SJSA1 (cell line): ENCODE results near the gene NAA38. TPM values are rescaled to one million over a fixed set of nuclear protein-coding genes. Genes with fewer than 3 reads are reported as not detected.

Experiments used
- DNase-seq, 2 experiments: peaks; one replicate each; pipeline ENCODE4 v3.0.0-alpha.2; 2015 to 2020; ENCODE audit warnings: low spot score in 2 of 2, low read depth in 1 of 2
- H3K27ac ChIP-seq: fragments of 250-450 bp; sonication (Bioruptor Pico); 2 replicates; pipeline ENCODE4 v1.5.1; 2020; ENCODE audit warnings: mild to moderate bottlenecking, moderate library complexity
- H3K27me3 ChIP-seq: fragments of 250-450 bp; sonication (Bioruptor Pico); replicated peaks from 2 replicates; pipeline ENCODE4 v1.5.1; 2020; ENCODE audit warnings: mild to moderate bottlenecking, moderate library complexity
- H3K36me3 ChIP-seq: fragments of 250-450 bp; sonication (Bioruptor Pico); 2 replicates; pipeline ENCODE4 v1.5.1; 2020; ENCODE audit warnings: mild to moderate bottlenecking
- H3K4me1 ChIP-seq: fragments of 250-450 bp; sonication (Bioruptor Pico); replicated peaks from 2 replicates; pipeline ENCODE4 v1.6.1; 2021; ENCODE audit warnings: mild to moderate bottlenecking
- H3K4me3 ChIP-seq: fragments of 250-450 bp; sonication (Bioruptor Pico); 2 replicates; pipeline ENCODE4 v1.5.1; 2020; ENCODE audit warnings: mild to moderate bottlenecking
- H3K9me3 ChIP-seq: fragments of 250-450 bp; sonication (Bioruptor Pico); replicated peaks from 2 replicates; pipeline ENCODE4 v1.5.1; 2020; ENCODE audit warnings: mild to moderate bottlenecking
- total RNA-seq: library from RNA; depleted of rRNA; stranded (reverse); fragments of >200 nt; shearing (Covaris generic); gene quantifications from 2 replicates; pipeline ENCODE4 v1.2.3, GENCODE V29; 2014

Gene NAA38
- total RNA-seq, 1 experiment from 2014 or later, result 90.7 TPM

DNA sequence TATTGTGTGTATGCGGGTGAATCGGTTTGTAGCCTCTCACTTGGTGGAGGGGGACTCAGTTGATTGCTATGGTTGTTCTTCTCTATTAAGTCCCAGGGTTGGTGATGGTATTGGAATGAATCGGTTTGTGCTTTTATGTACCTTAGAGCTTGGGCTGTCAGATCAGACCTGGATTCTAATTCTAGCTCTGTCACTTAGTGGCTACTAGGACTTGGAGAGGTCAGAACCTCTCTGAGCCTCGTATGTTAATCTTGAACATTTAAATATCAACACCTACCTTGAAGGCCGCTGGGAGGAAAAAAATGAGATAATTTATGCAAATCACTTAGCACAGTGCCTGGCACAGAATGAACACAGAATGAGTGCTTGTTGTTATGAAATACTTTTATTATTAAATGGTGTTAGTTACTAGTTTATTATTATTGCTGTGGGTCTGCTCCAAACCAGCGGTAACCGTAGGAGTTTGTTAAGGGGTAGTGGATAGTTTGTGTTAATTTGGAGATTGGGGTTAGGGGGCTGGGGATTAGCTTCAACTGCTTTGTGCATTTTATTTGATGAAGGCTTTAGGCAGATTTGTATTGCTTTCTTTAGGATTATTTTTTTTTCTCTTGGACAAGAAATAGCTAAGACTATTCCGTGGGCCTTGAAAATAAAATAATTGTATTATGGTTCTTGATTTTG, 19.8 kb downstream of the NAA38 start:
- no peaks in the 10 kb centered on the region; the same call in 1 of the 2 replicates for H3K27me3 ChIP-seq
- DNase-seq, result no peak
- no peaks in the 10 kb centered on the region for H3K36me3 ChIP-seq
- H3K27ac ChIP-seq, result no peak overlapping the region
- H3K4me1 ChIP-seq, result peaks cover 51% of the 10 kb centered on the region
- no peak overlapping the region for H3K4me3 ChIP-seq
- no peaks in the 10 kb centered on the region for H3K9me3 ChIP-seq

DNA sequence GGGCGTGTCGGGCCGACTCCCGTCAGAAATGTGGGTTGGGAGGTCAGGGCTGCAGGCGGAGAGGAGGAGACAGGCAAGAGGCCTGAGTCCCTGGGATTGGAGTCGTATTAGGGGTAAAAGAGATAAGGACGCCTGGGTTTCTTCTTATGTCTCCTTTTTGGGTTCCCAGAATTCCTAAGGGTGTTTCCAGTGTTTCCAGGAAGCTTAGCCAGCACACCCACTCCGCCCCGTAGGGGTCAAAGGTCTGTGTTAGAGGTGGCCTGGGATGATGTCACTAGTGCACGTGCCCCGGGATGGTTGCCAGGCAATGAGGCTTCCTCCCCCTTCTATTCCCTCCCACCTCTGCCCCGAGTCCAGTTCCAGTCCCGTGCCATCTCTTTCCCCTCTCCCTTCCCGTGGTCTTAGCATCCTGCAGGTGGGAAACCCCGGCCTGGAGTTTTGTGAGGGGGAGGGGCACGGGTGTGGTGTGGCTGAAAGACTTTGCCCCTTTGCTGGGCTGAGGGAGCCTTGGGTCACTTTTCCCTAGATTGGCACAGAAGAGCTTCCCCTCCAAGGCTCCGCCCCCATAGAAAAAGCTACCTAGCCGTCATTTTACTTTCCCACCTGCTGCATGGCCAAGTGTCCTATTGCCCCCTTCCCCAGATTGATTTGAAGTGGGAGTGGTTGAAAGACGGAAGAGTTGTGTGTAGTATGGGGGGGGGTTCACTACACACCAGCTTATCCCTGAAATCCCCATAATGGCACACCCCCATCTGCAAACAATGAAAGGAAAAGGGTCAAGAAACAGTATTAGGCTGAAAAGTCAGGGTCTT, 20.6 kb downstream of the NAA38 start:
- no peaks in the 10 kb centered on the region for H3K9me3 ChIP-seq
- H3K36me3 ChIP-seq, result no peaks in the 10 kb centered on the region
- peaks cover 1% of the 10 kb centered on the region; the same call in 1 of the 2 replicates for H3K27me3 ChIP-seq
- H3K27ac ChIP-seq, result peak overlapping the region; percentile 48
- peak; percentile 64 to 81 for DNase-seq
- H3K4me1 ChIP-seq, result peaks cover 47% of the 10 kb centered on the region
- peak overlapping the region; percentile 49 for H3K4me3 ChIP-seq

DNA sequence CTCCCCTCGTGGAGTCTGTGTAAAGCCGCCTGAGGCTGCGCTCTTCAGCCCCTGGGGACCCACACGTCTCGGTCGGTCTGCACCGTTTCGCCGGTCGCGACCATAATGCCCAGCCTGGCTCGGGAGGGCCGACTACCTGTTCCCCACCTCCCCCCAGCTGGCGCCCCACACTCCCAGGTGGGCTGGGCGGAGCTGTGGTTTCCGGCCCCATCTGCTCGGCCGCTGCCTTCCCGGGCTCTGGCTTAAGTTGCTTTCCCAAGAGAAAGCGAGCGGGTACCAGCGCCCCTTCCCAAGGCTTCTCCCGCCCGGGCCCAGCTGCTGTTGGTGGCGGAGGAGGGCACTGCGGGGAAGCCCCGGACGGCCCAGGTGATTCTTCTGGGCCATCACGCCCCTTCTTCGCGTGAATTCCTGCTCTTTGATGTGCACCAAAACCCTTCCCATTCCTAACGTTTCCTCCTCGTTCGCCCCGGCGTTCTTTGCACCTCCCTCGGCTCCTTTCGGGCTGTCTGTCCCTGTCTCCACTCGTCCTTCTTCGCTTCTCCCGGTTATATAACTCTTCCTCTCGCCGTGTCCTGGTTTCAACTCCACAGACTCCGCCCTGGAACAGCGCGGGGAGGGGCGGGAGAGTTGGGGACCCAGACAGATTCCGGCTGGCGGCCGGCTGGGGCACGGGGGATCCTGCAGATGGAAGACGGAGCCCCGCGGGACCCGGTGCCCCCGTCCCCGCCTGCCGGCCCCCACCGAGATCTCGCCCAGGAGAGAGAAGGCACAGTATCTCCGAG, 21.4 kb downstream of the NAA38 start:
- Histone ChIP-seq H3K9me3 (no peaks in the 10 kb centered on the region), H3K4me1 (peaks cover 42% of the 10 kb centered on the region), H3K4me3 (peak overlapping the region; percentile 49), H3K27me3 (peaks cover 6% of the 10 kb centered on the region; the same call in 1 of the 2 replicates), H3K27ac (peak overlapping the region; percentile 48), H3K36me3 (no peaks in the 10 kb centered on the region)
- peak in 1 of 2 experiments; percentile 57 for DNase-seq

DNA sequence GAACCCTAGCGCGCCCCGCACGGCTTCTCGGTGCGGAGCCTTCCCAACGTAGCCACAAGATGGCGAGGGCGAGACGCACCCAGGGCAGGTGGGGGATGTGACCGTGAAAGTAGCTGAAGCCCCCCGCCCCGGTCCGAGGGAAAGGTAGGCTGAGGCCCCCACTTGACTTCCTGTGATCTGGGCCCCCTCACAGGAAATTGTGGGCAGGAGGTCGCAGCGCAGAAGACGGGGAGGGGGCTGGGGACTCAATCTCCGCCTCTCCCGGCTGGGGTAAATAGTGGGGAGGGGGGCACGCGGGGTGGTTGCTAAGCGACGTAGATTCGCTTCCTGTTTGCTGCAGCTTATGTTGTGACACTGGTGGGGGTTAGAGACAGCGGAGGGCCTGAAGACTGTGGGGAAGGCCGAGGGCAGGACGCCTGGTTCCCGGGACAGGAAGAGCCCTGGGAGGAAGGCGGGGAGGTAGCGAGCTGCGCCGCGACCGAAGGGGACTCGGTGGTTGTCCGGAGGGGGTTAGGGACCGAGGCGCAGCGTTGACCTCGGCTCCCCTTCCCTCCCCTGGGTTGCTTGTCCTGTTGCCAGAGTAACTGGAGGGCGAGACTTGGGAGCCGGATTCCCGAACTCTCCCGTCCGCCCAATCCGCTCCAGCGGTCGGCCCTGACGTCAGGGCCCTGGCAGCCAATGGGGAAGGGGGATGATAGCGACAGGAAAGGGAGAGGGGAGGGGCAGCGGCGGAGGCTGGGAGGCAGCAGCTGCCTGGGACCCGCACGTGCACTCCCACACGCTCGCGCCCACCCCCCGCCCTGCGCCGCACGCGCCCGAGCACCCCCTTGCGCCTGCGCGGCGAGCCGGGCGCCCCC, 22.2 kb downstream of the NAA38 start:
- Histone ChIP-seq H3K27ac (peak overlapping the region; percentile 91), H3K4me1 (peaks cover 39% of the 10 kb centered on the region), H3K4me3 (peak overlapping the region; percentile 49), H3K36me3 (no peaks in the 10 kb centered on the region), H3K9me3 (no peaks in the 10 kb centered on the region), H3K27me3 (peaks cover 6% of the 10 kb centered on the region; the same call in 1 of the 2 replicates)
- DNase-seq, result peak; percentile 95 to 96

DNA sequence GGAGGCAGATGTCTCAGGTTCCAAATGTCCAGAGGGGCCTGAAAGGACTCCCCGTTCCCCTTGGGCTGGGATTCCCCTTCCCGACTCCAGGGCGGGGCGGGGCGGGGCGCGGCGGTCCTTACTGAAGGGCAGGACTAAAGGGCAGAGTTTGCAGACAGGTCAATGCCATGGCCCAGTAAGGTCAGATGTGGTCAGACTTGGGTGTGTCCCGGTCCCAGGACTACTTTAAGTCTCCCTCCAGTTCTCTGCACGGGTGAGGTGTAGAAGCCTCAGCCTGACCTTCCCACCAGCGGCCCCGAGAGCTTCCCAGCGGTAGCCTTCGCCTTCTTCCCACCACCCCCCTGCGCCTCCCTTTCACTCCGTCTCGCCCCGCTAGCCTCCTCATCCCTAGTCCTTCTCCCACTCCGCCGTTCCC, 22.8 kb downstream of the NAA38 start:
- H3K4me3 ChIP-seq, result peak overlapping the region; percentile 49

DNA sequence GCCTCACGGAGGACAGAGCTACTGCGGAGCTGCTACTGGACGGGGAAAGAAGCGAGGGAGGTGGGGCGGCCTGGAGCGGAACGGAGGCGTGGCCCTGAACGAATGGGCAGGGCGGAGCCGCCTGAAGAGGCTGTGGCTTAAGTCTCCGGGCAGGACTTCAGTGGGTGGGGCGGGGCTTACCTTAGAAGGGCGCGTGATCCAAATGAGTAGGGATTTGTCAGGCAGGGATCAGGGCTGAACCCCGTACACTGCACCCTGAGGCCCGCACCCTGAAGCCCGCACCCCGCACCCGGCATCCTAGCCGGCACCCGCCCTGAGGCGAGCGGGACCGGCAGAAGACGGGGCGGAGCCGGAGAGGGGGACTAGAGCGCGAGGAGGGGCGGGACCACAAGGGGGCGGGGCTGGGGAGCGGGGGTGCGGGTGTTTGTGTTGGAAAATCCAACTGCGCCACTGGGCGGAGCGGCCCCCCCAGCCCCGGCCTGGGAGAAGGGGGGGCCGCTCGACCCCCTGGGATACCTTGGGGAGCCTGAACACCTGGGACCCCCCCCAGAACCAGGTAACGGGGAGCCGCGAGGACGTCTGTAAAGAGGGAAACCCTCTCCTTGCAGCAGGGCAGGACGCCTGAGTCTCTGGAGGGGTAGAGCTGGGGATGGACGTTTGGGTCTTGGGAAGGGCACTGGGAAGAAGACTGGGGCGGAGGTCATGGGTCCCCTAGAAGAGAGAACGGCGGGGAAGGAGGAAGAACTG, 23.4 kb downstream of the NAA38 start, which contains the start of gene KDM6B:
Gene KDM6B (plus strand): TSS at position 423 of the 747 bp plus-strand sequence. CDS start 11,338 bp downstream, outside the sequence.
- H3K9me3 ChIP-seq, result no peaks in the 10 kb centered on the region
- H3K27me3 ChIP-seq, result peaks cover 12% of the 10 kb centered on the region
- peaks cover 39% of the 10 kb centered on the region for H3K4me1 ChIP-seq
- DNase-seq, result peak; percentile 88 to 90
- no peaks in the 10 kb centered on the region for H3K36me3 ChIP-seq
- peak within 1 kb of the TSS; percentile 49 for H3K4me3 ChIP-seq
- peak within 1 kb of the TSS; percentile 91 for H3K27ac ChIP-seq

More for the DNA sequence above, 22.8 kb downstream of the NAA38 start:
- H3K9me3 ChIP-seq, result no peaks in the 10 kb centered on the region
- H3K36me3 ChIP-seq, result no peaks in the 10 kb centered on the region
- H3K4me1 ChIP-seq, result peaks cover 39% of the 10 kb centered on the region
- no peak for DNase-seq
- peaks cover 7% of the 10 kb centered on the region for H3K27me3 ChIP-seq
- peak overlapping the region; percentile 91 for H3K27ac ChIP-seq

DNA sequence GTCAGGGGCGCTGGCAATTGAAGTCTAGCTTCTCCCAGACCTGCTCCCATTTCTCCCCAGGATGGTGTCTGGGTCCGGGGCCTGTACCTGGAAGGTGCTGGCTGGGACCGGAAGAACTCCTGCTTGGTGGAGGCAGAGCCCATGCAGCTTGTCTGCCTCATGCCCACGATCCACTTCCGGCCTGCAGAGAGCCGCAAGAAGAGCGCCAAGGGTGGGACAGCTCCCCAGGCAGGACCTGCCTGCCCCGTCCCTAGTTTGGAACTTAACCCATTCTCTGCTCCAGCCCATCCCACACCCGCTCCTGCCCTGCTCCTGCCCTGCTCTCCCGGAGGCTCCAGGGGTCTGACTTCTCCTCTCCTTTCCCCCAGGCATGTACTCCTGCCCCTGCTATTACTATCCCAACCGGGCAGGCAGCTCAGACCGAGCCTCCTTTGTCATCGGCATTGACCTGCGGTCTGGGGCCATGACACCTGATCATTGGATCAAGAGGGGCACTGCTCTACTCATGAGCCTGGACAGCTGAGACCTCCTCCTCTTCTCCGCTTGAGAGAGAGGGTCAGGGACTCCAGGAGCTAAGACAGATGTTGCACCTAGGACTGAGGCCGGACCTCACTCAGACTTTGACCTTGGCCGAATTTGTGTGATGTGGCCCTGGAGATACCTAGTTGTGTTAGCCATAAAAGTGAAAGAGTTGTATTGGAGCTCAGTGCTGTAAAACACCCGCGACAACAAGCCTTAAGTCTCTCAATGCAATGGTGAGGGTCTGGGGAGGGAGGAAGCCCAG, 24.2 kb downstream of the NAA38 start:
- H3K27me3 ChIP-seq, result peaks cover 14% of the 10 kb centered on the region
- H3K36me3 ChIP-seq, result no peaks in the 10 kb centered on the region
- H3K9me3 ChIP-seq, result no peaks in the 10 kb centered on the region
- peak overlapping the region; percentile 49 for H3K4me3 ChIP-seq
- no peak overlapping the region for H3K27ac ChIP-seq
- H3K4me1 ChIP-seq, result peaks cover 35% of the 10 kb centered on the region
- DNase-seq, result no peak

DNA sequence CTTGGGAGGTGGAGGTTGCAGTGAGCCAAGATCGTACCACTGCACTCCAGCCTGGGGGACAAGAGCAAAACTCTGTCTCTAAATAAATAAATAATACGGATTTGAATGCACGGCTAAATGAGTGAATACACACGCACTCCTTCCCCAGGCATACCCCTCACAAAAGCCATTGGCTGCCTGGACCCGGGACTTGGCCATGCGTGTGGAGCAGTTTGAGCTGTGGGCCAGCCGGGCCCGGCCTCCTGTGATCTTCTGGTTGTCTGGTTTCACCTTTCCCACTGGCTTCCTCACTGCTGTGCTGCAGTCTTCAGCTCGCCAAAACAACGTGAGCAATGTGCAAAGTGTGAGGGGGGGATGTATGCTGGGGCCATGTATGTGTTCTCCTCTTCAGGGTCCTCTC, 24.9 kb downstream of the NAA38 start:
- Histone ChIP-seq H3K27me3 (peaks cover 14% of the 10 kb centered on the region), H3K27ac (no peak overlapping the region), H3K4me1 (peaks cover 31% of the 10 kb centered on the region), H3K36me3 (no peaks in the 10 kb centered on the region), H3K9me3 (no peaks in the 10 kb centered on the region), H3K4me3 (no peak overlapping the region)
- DNase-seq, result no peak

DNA sequence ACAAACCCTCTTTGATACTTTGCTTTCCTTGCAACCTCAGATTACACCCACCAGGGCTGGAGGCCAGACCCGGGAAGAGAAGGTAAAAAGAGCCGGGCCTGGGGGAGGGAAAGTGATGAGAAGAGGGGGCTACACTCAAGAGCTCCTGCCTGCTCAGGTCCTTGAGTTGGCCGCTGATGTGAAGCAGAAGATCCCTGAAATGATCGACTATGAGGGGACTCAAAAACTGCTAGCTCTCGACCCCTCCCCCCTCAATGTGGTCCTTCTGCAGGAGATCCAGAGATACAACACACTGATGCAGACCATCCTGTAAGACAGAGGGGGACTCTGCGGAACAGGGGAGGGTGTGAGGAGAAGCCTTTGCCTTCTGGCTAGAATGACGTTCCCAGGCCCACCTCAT, 26.1 kb downstream of the NAA38 start:
- no peak for DNase-seq
- Histone ChIP-seq H3K4me1 (peaks cover 19% of the 10 kb centered on the region), H3K27ac (no peak overlapping the region), H3K9me3 (no peaks in the 10 kb centered on the region), H3K27me3 (peaks cover 18% of the 10 kb centered on the region), H3K36me3 (no peaks in the 10 kb centered on the region), H3K4me3 (no peak overlapping the region)

DNA sequence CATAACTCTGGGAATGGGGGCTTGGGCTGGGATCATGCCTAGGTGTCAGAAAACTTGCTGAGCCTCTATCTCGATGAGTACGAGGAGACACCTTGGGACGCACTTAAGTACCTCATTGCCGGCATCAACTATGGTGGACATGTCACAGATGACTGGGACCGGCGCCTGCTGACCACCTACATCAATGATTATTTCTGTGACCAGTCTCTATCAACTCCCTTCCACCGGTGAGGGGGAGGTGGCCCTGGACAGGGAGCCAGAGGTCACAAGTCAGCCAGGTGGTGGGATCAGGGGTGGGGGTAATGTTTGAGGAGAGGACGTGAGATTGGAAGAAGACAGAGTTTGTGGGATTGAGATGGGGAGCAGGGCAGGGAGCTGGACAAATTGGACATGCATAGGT, 26.7 kb downstream of the NAA38 start:
- Histone ChIP-seq H3K4me3 (no peak overlapping the region), H3K9me3 (no peaks in the 10 kb centered on the region), H3K36me3 (no peaks in the 10 kb centered on the region), H3K27ac (no peak overlapping the region), H3K27me3 (peaks cover 18% of the 10 kb centered on the region), H3K4me1 (peaks cover 15% of the 10 kb centered on the region)
- no peak for DNase-seq

DNA sequence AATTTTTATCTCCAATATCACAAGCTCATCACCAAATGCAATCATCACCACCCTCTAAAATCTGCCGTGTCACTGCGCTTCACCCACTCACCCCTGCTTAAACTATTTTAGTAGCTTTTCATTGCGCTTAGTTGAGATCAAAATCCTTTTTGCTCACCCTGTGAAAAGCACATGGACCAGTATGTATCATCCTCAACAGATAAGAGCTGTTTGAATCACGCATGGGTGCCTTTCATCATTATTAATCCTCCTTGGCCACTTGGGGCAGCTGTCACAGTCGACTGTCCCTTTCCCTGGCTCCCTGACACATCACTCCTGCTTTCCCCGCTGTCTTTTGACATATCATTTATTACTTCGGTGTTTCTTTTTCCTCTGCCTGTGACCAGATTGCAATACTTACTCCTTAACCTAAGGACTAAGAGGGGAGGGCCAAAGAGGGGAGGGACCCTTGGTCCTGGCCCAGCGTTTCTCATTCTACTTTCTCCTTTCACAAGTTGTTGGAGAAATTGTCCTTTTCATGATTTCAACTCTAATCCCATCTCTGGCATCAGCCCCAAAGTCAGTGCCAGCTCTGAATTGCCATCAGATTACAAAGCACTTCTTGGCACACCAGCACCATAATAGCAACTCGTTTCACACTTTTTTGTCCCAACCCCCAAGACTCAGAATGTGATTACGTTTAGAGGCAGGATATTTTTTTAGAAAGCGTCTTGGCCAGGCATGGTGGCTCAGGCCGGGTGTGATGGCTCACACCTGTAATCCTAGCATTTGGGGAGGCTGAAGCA, 32.0 kb downstream of the NAA38 start:
- Histone ChIP-seq H3K4me3 (no peak overlapping the region), H3K36me3 (no peaks in the 10 kb centered on the region), H3K4me1 (no peaks in the 10 kb centered on the region), H3K27ac (no peak overlapping the region), H3K9me3 (no peaks in the 10 kb centered on the region), H3K27me3 (peaks cover 12% of the 10 kb centered on the region)
- no peak for DNase-seq
